ENCODE data around the gene FBF1. TPM values are rescaled to one million over a fixed set of nuclear protein-coding genes. Genes with fewer than 3 reads are reported as not detected.

FBF1 gene
- total and polyA plus RNA-seq, 2 donors (not counting 3 experiments of a cell fraction or from before 2014, with no cell fraction given) = 4.9 to 9.4 TPM

- POLR2A ChIA-PET = interaction anchor here (0.7 to 3.0 kb wide), 2 partner anchors 14 to 19 kb away, joined by 3 to 17 read pairs; no protein-coding TSS in a partner anchor
- no peak for TF ChIP-seq POLR2A (IDR thresholded peaks at IDR 0.05; ENCODE audit: low read depth, low read length)
- peak; percentile 33 to 66 for TF ChIP-seq CTCF (IDR thresholded peaks at IDR 0.05; ENCODE audit: extremely low read depth in 1 of 2, insufficient read depth in 1 of 2, low read depth in 1 of 2, low read length in 2 of 2)
- peak; percentile 45 for TF ChIP-seq MAX (IDR thresholded peaks at IDR 0.05; ENCODE audit: insufficient read depth, insufficient read length)
- TF ChIP-seq JUN (IDR thresholded peaks at IDR 0.05; ENCODE audit: borderline replicate concordance, insufficient read depth, insufficient read length, low read depth) = no peak
- no TSS peak for BruUV-seq (replicated peaks)
- dilution Hi-C loops (cut with MboI; ENCODE audit: extremely low pct_ligation_motif_present, low sequenced_read_pairs) (no loop called here), intact Hi-C loops (cut with micrococcal nuclease) (loop anchor here (1.0 to 2.0 kb wide), 7 partner anchors 19 to 98 kb away; partner anchors contain the start of genes MRPL38, TRIM65, UNC13D and UNK)
- H3K27ac ChIP-seq (ENCODE audit: insufficient read depth, low read depth, low read length) = peak overlapping the region; percentile 70
- peak; percentile 74 for DNase-seq (ENCODE audit: low read depth, low spot score)
- peak; percentile 42 for FAIRE-seq
- H3K9ac ChIP-seq (replicated peaks; ENCODE audit: extremely low read depth, insufficient read depth, low read length) = peak overlapping the region; percentile 82
- H3K9me3 ChIP-seq (replicated peaks; ENCODE audit: control insufficient read depth, insufficient read depth, low read length) = no peaks in the 10 kb centered on the region
- H3K79me2 ChIP-seq (ENCODE audit: control insufficient read depth, insufficient read depth, low read length) = peaks cover 6% of the 10 kb centered on the region
- no peaks in the 10 kb centered on the region for H3K27me3 ChIP-seq (ENCODE audit: control insufficient read depth in 2 of 2, insufficient read depth in 2 of 2, low read length in 2 of 2)
- peak overlapping the region; percentile 11 for H2AFZ ChIP-seq (ENCODE audit: low read depth, low read length)
- CTCF ChIA-PET = interaction anchor here (0.6 to 10.3 kb wide), 17 partner anchors 10 to 113 kb away, joined by 3 to 241 read pairs (median 5); partner anchors contain the start of genes GALK1, TRIM65, UNC13D and WBP2
- H4K20me1 ChIP-seq (replicated peaks; ENCODE audit: control insufficient read depth, extremely low read depth, insufficient read depth, low read length) = no peaks in the 10 kb centered on the region
- peaks cover 34% of the 10 kb centered on the region for H3K4me1 ChIP-seq (ENCODE audit: control insufficient read depth, extremely low read depth, insufficient read depth, low read length)
- no peaks in the 10 kb centered on the region for H3K9me1 ChIP-seq (replicated peaks; ENCODE audit: control insufficient read depth, extremely low read depth, insufficient read depth, low read length)
- H3K4me2 ChIP-seq (ENCODE audit: insufficient read depth, low read length) = peak overlapping the region; percentile 14
- peak overlapping the region; percentile 1 to 67 (median 66) for H3K4me3 ChIP-seq (replicated peaks in 1 of 3; ENCODE audit: insufficient read depth in 1 of 3, low read depth in 1 of 3, low read length in 3 of 3)
- H3K36me3 ChIP-seq (ENCODE audit: control insufficient read depth in 2 of 2, extremely low read depth in 1 of 2, insufficient read depth in 2 of 2, low read length in 2 of 2) = peaks cover 3 to 18% of the 10 kb centered on the region in 2 experiments
Measured at GRCh38 chr17:75877752-75878173, 63.1 kb downstream of the FBF1 start.

All from endothelial cell of umbilical vein (primary cell).